ENCODE measurements around the gene SPRTN.

GRCh38 chr1:231393668-231394067, 55.6 kb downstream of the SPRTN start:
- no peak for TF ChIP-seq POLR2A (IDR thresholded peaks at IDR 0.05; ENCODE audit: low read depth, low read length)
- TF ChIP-seq POLR2AphosphoS5 (IDR thresholded peaks at IDR 0.05; ENCODE audit: low read depth, low read length) = no peak
- no peak for TF ChIP-seq TAF1 (IDR thresholded peaks at IDR 0.05; ENCODE audit: low read depth, low read length)
- TF ChIP-seq POU2F2 (IDR thresholded peaks at IDR 0.05; ENCODE audit: low read depth, low read length) = no peak
- TF ChIP-seq PAX5 (IDR thresholded peaks at IDR 0.05; ENCODE audit: insufficient read depth, low read length, severe bottlenecking) = no peak

Data from GM12891 (cell line).